Ishikawa (cell line): ENCODE measurements around the gene FSTL4.

Source experiments
- CEBPB ChIP-seq: IDR thresholded peaks from 2 replicates; pipeline ENCODE4 v1.6.1; 2012
- CREB1 ChIP-seq: IDR thresholded peaks from 2 replicates; pipeline ENCODE4 v1.6.1; 2012; ENCODE audit warnings: low read depth
- EGR1 ChIP-seq: IDR thresholded peaks from 2 replicates; pipeline ENCODE4 v1.6.1; 2012
- EP300 ChIP-seq: IDR thresholded peaks from 2 replicates; pipeline ENCODE4 v1.6.1; 2012; ENCODE audit warnings: borderline replicate concordance
- FOXM1 ChIP-seq: IDR thresholded peaks from 2 replicates; pipeline ENCODE4 v1.6.1; 2012; ENCODE audit warnings: low read depth, borderline replicate concordance
- NFIC ChIP-seq: IDR thresholded peaks from 2 replicates; pipeline ENCODE4 v1.6.1; 2012
- RAD21 ChIP-seq: IDR thresholded peaks from 2 replicates; pipeline ENCODE4 v1.6.1; 2012; ENCODE audit warnings: low read depth
- TAF1 ChIP-seq: IDR thresholded peaks from 2 replicates; pipeline ENCODE4 v1.6.1; 2012; ENCODE audit warnings: low read depth, mild to moderate bottlenecking
- TCF12 ChIP-seq: IDR thresholded peaks from 2 replicates; pipeline ENCODE4 v1.6.1; 2012; ENCODE audit warnings: low read depth
- TEAD4 ChIP-seq: IDR thresholded peaks from 2 replicates; pipeline ENCODE4 v1.6.1; 2012
- YY1 ChIP-seq: IDR thresholded peaks from 2 replicates; pipeline ENCODE4 v1.6.1; 2012; ENCODE audit warnings: low read depth
- ZBTB7A ChIP-seq: IDR thresholded peaks from 2 replicates; pipeline ENCODE4 v1.6.1; 2012; ENCODE audit warnings: low read depth
- TF ChIP-seq, protein P1 (sequence below): IDR thresholded peaks from 2 replicates; pipeline ENCODE4 v1.6.1; 2012; ENCODE audit warnings: low read depth, mild to moderate bottlenecking
- TF ChIP-seq, protein P2 (sequence below): IDR thresholded peaks from 2 replicates; pipeline ENCODE4 v1.6.1; 2012
- TF ChIP-seq, protein P3 (sequence below): IDR thresholded peaks from 2 replicates; pipeline ENCODE4 v1.6.1; 2012

Gene FSTL4

DNA sequence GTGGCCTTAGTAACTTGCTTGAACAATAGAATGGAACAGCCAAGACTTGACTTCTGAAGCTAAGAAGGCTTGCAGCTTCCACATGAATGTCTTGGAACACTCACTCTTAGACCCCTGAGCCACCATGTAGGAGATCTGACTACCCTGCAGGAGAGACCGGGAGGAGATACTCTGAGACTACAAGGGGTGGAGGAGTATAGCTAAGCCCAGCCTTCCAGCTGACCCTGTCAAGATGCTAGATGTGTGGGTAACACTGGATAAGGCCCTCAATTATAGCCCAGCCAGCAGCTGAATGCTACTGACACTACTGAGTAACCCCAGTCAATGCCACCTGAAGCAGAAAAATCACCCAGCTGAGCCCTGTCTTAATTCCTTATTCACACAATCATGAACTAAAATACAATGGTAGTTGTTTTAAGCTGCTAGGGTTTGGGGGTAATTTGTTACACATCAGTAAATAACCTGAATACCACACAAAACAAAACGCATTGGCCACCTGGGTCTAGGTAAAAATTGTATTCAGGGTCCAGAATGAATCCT lies 180.9 kb downstream of the FSTL4 start:
- TF ChIP-seq, protein P1, sequence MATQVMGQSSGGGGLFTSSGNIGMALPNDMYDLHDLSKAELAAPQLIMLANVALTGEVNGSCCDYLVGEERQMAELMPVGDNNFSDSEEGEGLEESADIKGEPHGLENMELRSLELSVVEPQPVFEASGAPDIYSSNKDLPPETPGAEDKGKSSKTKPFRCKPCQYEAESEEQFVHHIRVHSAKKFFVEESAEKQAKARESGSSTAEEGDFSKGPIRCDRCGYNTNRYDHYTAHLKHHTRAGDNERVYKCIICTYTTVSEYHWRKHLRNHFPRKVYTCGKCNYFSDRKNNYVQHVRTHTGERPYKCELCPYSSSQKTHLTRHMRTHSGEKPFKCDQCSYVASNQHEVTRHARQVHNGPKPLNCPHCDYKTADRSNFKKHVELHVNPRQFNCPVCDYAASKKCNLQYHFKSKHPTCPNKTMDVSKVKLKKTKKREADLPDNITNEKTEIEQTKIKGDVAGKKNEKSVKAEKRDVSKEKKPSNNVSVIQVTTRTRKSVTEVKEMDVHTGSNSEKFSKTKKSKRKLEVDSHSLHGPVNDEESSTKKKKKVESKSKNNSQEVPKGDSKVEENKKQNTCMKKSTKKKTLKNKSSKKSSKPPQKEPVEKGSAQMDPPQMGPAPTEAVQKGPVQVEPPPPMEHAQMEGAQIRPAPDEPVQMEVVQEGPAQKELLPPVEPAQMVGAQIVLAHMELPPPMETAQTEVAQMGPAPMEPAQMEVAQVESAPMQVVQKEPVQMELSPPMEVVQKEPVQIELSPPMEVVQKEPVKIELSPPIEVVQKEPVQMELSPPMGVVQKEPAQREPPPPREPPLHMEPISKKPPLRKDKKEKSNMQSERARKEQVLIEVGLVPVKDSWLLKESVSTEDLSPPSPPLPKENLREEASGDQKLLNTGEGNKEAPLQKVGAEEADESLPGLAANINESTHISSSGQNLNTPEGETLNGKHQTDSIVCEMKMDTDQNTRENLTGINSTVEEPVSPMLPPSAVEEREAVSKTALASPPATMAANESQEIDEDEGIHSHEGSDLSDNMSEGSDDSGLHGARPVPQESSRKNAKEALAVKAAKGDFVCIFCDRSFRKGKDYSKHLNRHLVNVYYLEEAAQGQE, result no peak
- TF ChIP-seq TEAD4, result no peak
- no peak for TF ChIP-seq RAD21
- TF ChIP-seq EGR1, result no peak
- TF ChIP-seq FOXM1, result no peak
- TF ChIP-seq EP300, result no peak
- no peak for TF ChIP-seq NFIC

DNA sequence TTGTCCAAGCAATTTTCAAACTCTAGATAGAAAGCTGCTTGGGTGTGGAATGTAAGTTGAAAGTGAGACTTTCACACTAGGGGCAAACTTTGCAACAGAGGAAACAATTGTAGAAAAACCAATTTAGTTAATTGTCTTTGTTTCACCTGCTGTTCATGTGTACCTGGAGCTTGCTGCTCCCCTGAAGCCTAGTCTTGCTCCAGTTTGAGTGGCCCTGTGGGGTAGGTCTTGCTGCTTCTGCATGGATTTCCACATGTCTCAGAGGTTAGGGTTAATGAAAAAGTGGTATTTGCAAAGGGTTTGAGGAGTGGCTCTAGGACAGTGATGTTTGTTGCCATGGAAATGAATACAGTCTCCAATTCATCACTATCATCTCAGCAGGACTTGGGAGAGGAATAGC lies 182.2 kb downstream of the FSTL4 start:
- TF ChIP-seq EGR1 (no peak), CEBPB (no peak), RAD21 (no peak), YY1 (no peak), TAF1 (no peak), FOXM1 (no peak), NFIC (no peak), EP300 (no peak), TCF12 (no peak), ZBTB7A (no peak), CREB1 (no peak)
- TF ChIP-seq, protein P2, sequence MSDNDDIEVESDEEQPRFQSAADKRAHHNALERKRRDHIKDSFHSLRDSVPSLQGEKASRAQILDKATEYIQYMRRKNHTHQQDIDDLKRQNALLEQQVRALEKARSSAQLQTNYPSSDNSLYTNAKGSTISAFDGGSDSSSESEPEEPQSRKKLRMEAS, result no peak
- TF ChIP-seq, protein P1, result no peak

DNA sequence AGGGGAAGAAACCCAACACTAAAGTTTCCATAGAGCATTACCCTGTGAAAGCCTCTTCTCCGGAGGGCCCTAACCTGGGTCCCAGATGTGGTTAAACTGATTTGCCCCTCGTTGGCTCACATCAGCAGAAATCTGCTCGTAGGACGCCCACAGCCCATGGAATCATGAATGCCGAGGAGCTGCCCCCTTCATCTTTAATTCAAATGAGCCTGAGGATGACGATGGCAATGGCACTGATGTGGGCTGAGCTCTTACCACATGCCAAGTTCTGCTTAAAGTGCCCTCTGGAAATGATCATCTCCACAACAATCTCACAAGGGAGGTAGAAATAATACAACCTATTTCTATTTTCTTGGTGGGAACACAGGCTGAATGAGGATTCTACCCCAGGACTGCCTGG lies 183.3 kb downstream of the FSTL4 start:
- no peak for TF ChIP-seq TCF12
- TF ChIP-seq NFIC, result no peak
- no peak for TF ChIP-seq EP300
- TF ChIP-seq CREB1, result no peak
- no peak for TF ChIP-seq TAF1
- TF ChIP-seq ZBTB7A, result no peak

DNA sequence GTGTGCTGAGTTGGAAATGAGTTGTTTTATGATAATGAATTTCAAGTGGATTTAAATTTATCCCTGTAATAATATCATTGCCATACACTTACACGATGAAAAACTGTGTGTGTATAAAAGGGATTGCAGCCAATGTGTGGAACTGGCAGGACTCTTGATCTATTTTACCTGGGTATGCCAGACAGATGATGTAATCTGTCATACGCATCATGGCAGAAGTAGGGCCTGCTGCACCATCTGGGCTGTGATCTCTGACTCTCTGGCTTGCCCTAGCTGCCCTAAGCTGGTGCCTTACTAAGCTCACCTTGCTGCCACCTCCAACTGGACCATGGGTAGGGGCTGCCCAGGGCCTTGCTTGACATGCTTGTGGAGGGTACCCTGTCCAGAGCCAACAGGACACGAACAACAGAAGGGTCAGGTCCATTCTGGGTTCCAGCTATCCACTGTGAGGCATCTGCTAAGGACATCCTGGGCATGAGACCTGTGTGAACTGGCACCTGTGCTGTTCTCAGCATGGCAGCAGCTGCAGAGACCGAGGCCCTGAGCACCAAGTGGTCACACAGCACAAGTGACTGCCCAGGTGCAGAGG lies 184.2 kb downstream of the FSTL4 start:
- TF ChIP-seq NFIC (no peak), CREB1 (no peak), EGR1 (no peak), ZBTB7A (no peak), CEBPB (no peak), TAF1 (no peak), YY1 (no peak), RAD21 (no peak), TEAD4 (no peak), EP300 (no peak), TCF12 (no peak), FOXM1 (no peak)
- TF ChIP-seq, protein P2, result no peak
- TF ChIP-seq, protein P3, sequence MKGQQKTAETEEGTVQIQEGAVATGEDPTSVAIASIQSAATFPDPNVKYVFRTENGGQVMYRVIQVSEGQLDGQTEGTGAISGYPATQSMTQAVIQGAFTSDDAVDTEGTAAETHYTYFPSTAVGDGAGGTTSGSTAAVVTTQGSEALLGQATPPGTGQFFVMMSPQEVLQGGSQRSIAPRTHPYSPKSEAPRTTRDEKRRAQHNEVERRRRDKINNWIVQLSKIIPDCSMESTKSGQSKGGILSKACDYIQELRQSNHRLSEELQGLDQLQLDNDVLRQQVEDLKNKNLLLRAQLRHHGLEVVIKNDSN, result no peak
- TF ChIP-seq, protein P1, result no peak
